Keratinocyte (primary cell): ENCODE data around the gene CHD9. TPM values are rescaled to one million over a fixed set of nuclear protein-coding genes. Genes with fewer than 3 reads are reported as not detected.

Source experiments
- DNase-seq: peaks from one replicate; pipeline ENCODE4 v3.0.0-alpha.2; 2011; ENCODE audit warnings: low read depth, missing footprints, low spot score
- FAIRE-seq: peaks from 2 replicates; lab custom pipeline; 2011; peaks lifted over from hg19 to GRCh38; lab: Jason Lieb, UNC
- H2AFZ ChIP-seq: 2 replicates; pipeline ENCODE4 v1.6.0; 2012; ENCODE audit warnings: low read length, control low read depth, inconsistent platforms; ENCODE audit not compliant: control insufficient read depth
- H3K27ac ChIP-seq: 2 replicates; pipeline ENCODE4 v1.5.1; 2011; ENCODE audit warnings: low read length; ENCODE audit not compliant: control insufficient read depth, insufficient read depth
- H3K27me3 ChIP-seq: 3 replicates; pipeline ENCODE4 v1.6.0; 2011; ENCODE audit warnings: low read length; ENCODE audit not compliant: control insufficient read depth, insufficient read depth; ENCODE audit errors: extremely low read depth
- H3K36me3 ChIP-seq, 2 experiments: 2 replicates in 1 of 2; 3 replicates in 1 of 2; pipeline ENCODE4 v1.5.1; 2011; ENCODE audit warnings: low read length in 2 of 2, mild to moderate bottlenecking in 1 of 2; ENCODE audit not compliant: control insufficient read depth in 2 of 2, insufficient read depth in 2 of 2; ENCODE audit errors: extremely low read depth in 1 of 2
- H3K4me1 ChIP-seq: 3 replicates; pipeline ENCODE4 v1.5.1; 2011; ENCODE audit warnings: low read length; ENCODE audit not compliant: control insufficient read depth, insufficient read depth; ENCODE audit errors: extremely low read depth
- H3K4me2 ChIP-seq: 3 replicates; pipeline ENCODE4 v1.6.0; 2011; ENCODE audit warnings: low read depth, low read length; ENCODE audit not compliant: control insufficient read depth, insufficient read depth; ENCODE audit errors: extremely low read depth
- H3K4me3 ChIP-seq, 3 experiments: fragments of 200-600 bp in 1 of 3; sonication (generic) in 1 of 3; 2 replicates in 2 of 3; 3 replicates in 1 of 3; pipeline ENCODE4 v1.5.1; 2011 to 2016; ENCODE audit warnings: low read length in 3 of 3, mild to moderate bottlenecking in 3 of 3, control low read depth in 2 of 3, inconsistent platforms in 1 of 3, low read depth in 1 of 3, mixed read lengths in 1 of 3, mixed run types in 1 of 3, moderate library complexity in 1 of 3; ENCODE audit not compliant: control insufficient read depth in 2 of 3, insufficient read depth in 2 of 3; ENCODE audit errors: extremely low read depth in 1 of 3
- H3K79me2 ChIP-seq: 2 replicates; pipeline ENCODE4 v1.6.0; 2012; ENCODE audit warnings: low read length; ENCODE audit not compliant: control insufficient read depth, insufficient read depth
- H3K9ac ChIP-seq: 3 replicates; pipeline ENCODE4 v1.6.0; 2011; ENCODE audit warnings: low read length; ENCODE audit not compliant: control insufficient read depth, insufficient read depth; ENCODE audit errors: extremely low read depth
- H3K9me1 ChIP-seq: 3 replicates; pipeline ENCODE4 v1.6.0; 2011; ENCODE audit warnings: low read length; ENCODE audit not compliant: control insufficient read depth, insufficient read depth; ENCODE audit errors: extremely low read depth
- H3K9me3 ChIP-seq: 2 replicates; pipeline ENCODE4 v1.5.1; 2012; ENCODE audit warnings: low read depth, low read length; ENCODE audit not compliant: control insufficient read depth
- H4K20me1 ChIP-seq: 3 replicates; pipeline ENCODE4 v1.6.0; 2011; ENCODE audit warnings: low read length; ENCODE audit not compliant: control insufficient read depth, insufficient read depth; ENCODE audit errors: extremely low read depth
- EZH2 ChIP-seq: IDR thresholded peaks from one replicate; pipeline ENCODE4 v1.6.1; 2012; ENCODE audit warnings: inconsistent platforms, mild to moderate bottlenecking, low read length, moderate library complexity
- dilution Hi-C: fragments of 300-500 bp; cut with MboI; formaldehyde crosslinking; loops from one replicate; pipeline ENCODE4 v1.7.0; 2020; ENCODE audit warnings: low sequenced_read_pairs; ENCODE audit not compliant: extremely low pct_ligation_motif_present
- polyA plus RNA-seq, 5 experiments: library from polyadenylated mRNA; depleted of rRNA in 3 of 5; stranded (reverse) in 3 of 5; stranded (forward) in 1 of 5; unstranded in 1 of 5; fragments of >200 nt; gene quantifications; 1 replicate in 1 of 5; 2 replicates in 3 of 5; 3 replicates in 1 of 5; pipeline versions ENCODE4 v1.2.1 to v1.2.3, GENCODE V29; 2011 to 2012; ENCODE audit warnings: missing spikeins in 2 of 5, low read depth in 1 of 5, low replicate concordance in 1 of 5
- TF ChIP-seq, protein P1 (sequence below), 3 experiments: IDR thresholded peaks in 1 of 3; conservative IDR thresholded peaks in 1 of 3; optimal IDR thresholded peaks in 1 of 3; 2 replicates in 2 of 3; 3 replicates in 1 of 3; pipeline versions ENCODE3 to v1.5.1; 2011; ENCODE audit warnings: low read length in 3 of 3, mild to moderate bottlenecking in 3 of 3, moderate library complexity in 2 of 3, control low read depth in 1 of 3, inconsistent platforms in 1 of 3; ENCODE audit not compliant: insufficient read depth in 2 of 3; ENCODE audit errors: extremely low read depth in 1 of 3

The CHD9 gene
- polyA plus RNA-seq, 1 donor (not counting 4 experiments of a cell fraction or from before 2014, with no cell fraction given), result 32.8 TPM

DNA sequence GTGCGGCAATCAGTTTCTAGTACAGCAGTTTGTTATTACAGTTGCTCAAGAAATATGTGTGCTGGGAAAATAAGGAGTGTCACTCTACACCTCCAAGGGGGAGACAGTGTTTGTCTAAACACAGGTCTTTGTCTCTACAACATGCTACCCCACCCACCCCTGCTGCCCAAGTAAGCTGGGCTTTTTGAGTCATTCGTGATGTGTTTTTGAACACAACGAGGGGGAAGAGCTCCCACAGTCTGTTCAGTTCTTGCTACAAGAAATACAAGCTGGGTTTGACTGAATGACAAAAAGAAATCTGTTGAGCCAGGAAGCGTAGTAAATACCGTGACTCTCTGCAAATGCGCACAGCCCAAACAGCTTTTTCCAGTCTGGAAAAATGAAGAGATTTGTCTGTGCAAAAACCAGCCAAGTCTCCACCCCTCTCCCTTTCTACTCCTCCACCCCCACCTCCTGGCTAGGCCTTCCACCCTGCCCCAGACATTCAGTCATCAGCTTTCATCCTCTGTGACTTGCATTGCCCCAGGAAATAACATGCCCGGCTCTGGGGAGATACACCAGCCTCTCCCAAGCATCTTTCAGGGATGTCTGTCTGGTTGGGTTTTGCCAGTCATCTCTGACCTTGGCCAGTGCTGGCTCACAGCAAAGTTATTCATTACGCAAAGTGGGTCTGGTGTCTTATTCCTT, 25.7 kb downstream of the CHD9 start:
- Histone ChIP-seq H3K4me1 (peaks cover 60% of the 10 kb centered on the region), H3K27me3 (no peaks in the 10 kb centered on the region), H3K9me3 (no peaks in the 10 kb centered on the region), H3K4me3 (peak overlapping the region in 2 of 3 experiments; percentile 12 to 32), H3K27ac (peak overlapping the region; percentile 82), H3K9ac (peak overlapping the region; percentile 65), H3K79me2 (peaks cover 16% of the 10 kb centered on the region), H4K20me1 (no peaks in the 10 kb centered on the region), H2AFZ (peak overlapping the region; percentile 34), H3K36me3 (no peaks in the 10 kb centered on the region), H3K9me1 (no peaks in the 10 kb centered on the region), H3K4me2 (peak overlapping the region; percentile 80)
- dilution Hi-C loops, result no loop called here
- no peak for TF ChIP-seq EZH2
- TF ChIP-seq, protein P1, sequence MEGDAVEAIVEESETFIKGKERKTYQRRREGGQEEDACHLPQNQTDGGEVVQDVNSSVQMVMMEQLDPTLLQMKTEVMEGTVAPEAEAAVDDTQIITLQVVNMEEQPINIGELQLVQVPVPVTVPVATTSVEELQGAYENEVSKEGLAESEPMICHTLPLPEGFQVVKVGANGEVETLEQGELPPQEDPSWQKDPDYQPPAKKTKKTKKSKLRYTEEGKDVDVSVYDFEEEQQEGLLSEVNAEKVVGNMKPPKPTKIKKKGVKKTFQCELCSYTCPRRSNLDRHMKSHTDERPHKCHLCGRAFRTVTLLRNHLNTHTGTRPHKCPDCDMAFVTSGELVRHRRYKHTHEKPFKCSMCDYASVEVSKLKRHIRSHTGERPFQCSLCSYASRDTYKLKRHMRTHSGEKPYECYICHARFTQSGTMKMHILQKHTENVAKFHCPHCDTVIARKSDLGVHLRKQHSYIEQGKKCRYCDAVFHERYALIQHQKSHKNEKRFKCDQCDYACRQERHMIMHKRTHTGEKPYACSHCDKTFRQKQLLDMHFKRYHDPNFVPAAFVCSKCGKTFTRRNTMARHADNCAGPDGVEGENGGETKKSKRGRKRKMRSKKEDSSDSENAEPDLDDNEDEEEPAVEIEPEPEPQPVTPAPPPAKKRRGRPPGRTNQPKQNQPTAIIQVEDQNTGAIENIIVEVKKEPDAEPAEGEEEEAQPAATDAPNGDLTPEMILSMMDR (optimal IDR thresholded peaks at IDR 0.05 in 1 of 3, IDR thresholded peaks at IDR 0.05 in 1 of 3, conservative IDR thresholded peaks at IDR 0.05 in 1 of 3; ENCODE audit: extremely low read depth in 1 of 3, insufficient read depth in 2 of 3, low read length in 3 of 3), result no peak
- FAIRE-seq (peak; percentile 83), DNase-seq (peak; percentile 60)

DNA sequence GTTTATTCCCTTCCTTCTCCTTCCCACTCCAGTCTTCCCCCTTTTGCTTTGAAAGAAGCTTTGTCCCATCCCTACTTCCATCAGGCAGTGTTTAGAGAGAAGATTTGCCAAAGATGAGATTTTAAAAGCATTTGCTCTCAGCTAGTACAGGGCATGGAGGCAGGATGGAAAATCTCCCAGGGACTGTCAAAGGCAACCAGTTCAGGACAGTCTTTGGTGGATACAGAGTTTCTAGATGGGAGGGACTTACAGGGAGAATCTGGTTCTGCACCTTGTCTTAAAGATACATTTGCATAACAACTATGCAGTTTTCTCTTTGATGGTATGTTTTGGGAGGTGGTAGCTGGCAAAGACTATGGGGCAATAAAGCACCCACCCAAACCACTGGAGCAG, 26.2 kb downstream of the CHD9 start:
- Histone ChIP-seq H3K27ac (peak overlapping the region; percentile 82), H3K9ac (peak overlapping the region; percentile 65), H3K36me3 (no peaks in the 10 kb centered on the region), H3K27me3 (no peaks in the 10 kb centered on the region), H4K20me1 (no peaks in the 10 kb centered on the region), H2AFZ (no peak overlapping the region), H3K4me3 (no peak overlapping the region), H3K9me3 (no peaks in the 10 kb centered on the region), H3K79me2 (peaks cover 12% of the 10 kb centered on the region), H3K4me1 (peaks cover 66% of the 10 kb centered on the region), H3K4me2 (peak overlapping the region; percentile 80), H3K9me1 (no peaks in the 10 kb centered on the region)
- dilution Hi-C loops, result no loop called here
- DNase-seq (no peak), FAIRE-seq (no peak)
- TF ChIP-seq, protein P1 (optimal IDR thresholded peaks at IDR 0.05 in 1 of 3, IDR thresholded peaks at IDR 0.05 in 1 of 3, conservative IDR thresholded peaks at IDR 0.05 in 1 of 3; ENCODE audit: extremely low read depth in 1 of 3, insufficient read depth in 2 of 3, low read length in 3 of 3), result no peak
- no peak for TF ChIP-seq EZH2
